T follicular helper cell (primary cell): ENCODE measurements around the gene KLRC4.
"Not testable (repeated sequence)": the region's sequence is repeated elsewhere in the genome, so short reads cannot be mapped to it uniquely, and the experiment has no call there.

ENCODE experiments used
- DNase-seq: peaks from one replicate; pipeline ENCODE4 v3.0.0-alpha.2; 2020; ENCODE audit warnings: low read depth

KLRC4 gene

GRCh38 chr12:10397296-10397695, 12.3 kb downstream of the KLRC4 start:
- DNase-seq: no peak

DNA sequence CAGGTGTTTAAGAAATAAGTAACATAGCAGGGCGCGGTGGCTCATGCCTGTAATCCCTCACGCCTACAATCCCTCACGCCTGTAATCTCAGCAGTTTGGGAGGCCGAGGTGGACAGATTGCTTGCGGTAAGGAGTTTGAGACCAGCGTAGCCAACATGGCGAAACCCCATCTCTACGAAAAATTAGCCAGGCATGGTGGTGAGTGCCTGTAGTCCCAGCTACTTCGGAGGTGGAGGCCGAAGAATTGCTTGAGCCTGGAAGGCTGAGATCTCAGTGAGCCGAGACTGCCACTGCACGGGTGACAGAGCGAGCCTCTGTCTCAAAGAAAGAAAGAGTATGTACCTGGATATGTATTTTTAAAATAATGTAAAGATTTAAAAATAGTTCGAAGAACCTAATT, 13.4 kb downstream of the KLRC4 start:
- DNase-seq: not testable (repeated sequence)

GRCh38 chr12:10395390-10395998, 14.1 kb downstream of the KLRC4 start:
- DNase-seq: no peak

- DNase-seq: not testable (repeated sequence)
Observed at GRCh38 chr12:10394531-10395152, 14.9 kb downstream of the KLRC4 start.

- DNase-seq: no peak
Observed at GRCh38 chr12:10393291-10393690, 16.3 kb downstream of the KLRC4 start.

DNA sequence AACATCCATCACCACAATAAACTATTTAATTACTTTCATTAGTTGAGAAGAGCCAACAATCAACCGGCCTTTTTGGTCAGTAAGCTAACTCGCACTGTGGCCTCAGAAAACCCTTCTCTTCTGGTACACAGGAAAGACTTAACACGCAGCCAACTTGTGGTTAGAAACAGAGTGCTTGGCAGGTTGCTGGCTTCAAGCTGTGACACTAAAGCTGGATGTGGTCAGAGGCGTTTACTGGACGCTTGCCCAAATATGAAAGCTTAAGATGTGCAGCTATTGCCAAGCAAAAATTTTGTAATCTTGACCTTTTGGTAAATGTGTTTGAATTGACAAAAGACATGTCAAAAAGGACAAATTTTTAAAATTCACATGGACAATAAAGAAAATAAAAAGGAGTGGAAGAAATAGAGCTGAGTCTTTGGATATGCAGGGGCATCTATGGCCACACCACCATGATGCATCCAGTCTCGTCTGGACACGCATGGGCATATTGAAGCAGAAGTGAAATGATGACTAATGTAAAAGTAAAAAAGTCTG, 17.1 kb downstream of the KLRC4 start:
- DNase-seq: no peak

GRCh38 chr12:10390991-10391390, 18.6 kb downstream of the KLRC4 start:
- DNase-seq: not testable (repeated sequence)

DNA sequence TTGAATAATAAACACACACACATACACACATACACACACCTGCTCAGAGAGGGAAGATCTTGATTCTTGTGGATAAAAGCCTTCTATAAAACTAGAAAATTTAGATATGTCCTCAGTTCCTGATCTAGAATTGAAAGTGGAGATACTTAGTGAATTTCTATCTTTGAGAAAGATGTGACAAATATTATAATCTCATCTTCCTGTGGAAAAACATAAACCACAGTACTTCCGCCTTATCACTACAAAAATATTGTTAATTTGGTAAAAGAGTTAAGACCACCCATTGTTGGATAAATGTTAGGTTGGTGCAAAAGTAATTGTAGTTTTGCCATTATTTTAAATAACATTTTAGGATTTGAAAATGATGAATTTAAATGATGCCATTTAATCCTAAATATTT, 19.7 kb downstream of the KLRC4 start, which contains the start of gene KLRK1:
Gene KLRK1 (minus strand): TSS at position 138 of the 400 bp plus-strand sequence. CDS start 1,231 bp downstream, outside the sequence.
- no peak for DNase-seq

GRCh38 chr12:10388624-10389413, 20.7 kb downstream of the KLRC4 start:
- no peak for DNase-seq

DNA sequence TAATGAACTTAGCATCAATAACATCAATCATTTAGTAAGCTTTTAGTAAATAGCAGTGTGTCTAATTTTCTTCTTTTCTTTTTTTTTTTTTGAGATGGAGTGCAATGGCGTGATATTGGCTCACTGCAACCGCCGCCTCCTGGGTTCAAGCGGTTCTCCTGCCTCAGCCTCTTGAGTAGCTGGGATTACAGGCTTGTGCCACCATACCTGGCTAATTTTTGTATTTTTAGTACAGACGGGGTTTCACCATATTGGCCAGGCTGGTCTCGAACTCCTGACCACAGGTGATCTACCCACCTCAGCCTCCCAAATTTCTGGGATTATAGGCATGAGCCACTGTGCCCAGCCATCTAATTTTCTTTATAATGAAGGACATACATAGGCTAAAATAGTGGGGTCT, 22.1 kb downstream of the KLRC4 start:
- not testable (repeated sequence) for DNase-seq

DNA sequence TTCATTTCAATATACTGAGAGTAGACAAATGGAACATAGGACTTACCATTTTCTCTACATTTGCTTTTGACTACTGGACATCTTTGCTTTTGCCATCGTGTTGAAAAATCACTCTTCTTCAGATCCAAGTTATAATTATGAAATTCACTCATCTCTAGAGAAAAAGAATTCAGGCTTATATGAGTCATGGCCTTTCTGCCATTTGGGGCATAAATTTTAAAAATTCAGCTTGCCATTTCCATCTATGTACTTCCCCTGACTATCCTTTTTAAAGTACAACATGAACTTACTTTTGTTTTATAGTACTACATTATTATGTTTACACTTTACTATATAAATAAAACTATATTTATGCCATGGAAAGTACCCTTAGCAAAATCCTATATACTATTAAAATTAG, 22.7 kb downstream of the KLRC4 start:
- DNase-seq: no peak

GRCh38 chr12:10385166-10385613, 24.4 kb downstream of the KLRC4 start:
- DNase-seq: no peak

DNA sequence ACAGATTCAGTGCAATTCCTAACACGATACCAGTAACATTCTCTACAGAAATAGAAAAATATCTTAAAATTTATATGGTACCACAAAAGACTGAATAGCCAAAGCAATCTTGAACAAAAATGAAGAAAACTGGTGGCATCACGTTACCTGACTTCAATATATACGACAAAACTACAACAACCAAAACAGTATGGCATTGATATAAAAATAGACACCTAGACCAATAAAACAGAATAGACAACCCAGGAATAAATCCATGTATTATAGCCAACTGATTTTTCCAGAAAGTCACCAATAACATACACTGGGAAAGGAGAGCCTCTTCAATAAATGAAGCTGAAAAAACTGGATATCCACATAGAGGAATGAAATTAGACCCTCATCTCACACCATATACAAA, 25.4 kb downstream of the KLRC4 start:
- DNase-seq: no peak

- no peak for DNase-seq
Observed at GRCh38 chr12:10381928-10382628, 27.5 kb downstream of the KLRC4 start.

- DNase-seq: not testable (repeated sequence)
Observed at GRCh38 chr12:10378737-10379136, 30.8 kb downstream of the KLRC4 start.

GRCh38 chr12:10374624-10375018, 34.9 kb downstream of the KLRC4 start:
- DNase-seq: no peak

GRCh38 chr12:10372559-10372958, 37.0 kb downstream of the KLRC4 start:
- DNase-seq: no peak

DNA sequence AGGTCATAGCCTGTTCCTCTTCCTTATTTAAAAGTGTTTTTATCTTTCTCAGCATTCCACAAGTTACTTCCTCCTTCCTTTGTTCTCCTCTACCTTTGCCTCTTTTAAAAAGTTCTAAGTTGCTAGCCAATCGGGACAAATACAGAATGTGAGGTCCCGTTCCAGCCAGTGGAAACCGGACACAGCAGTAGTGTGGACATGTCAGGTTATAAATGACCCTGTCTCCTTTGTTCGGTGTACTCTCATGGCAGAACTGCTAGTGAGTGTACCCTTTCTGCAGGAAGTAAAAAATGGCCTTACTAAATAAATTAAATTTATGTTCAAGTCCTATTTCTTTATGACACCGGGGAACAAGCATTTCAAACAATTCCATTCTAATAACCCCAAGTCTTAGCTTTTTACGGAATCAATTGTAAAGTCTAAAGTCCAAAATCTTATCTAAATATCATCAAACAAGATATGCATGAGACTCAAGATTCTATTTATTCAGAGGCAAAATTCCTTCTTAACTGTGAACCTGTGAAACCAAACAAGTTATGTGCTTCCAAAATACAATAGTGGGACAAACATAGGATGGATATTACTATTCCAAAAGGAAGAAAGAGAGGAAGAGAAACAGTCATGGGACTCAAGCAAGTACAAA, 37.5 kb downstream of the KLRC4 start:
- DNase-seq: not testable (repeated sequence)

DNA sequence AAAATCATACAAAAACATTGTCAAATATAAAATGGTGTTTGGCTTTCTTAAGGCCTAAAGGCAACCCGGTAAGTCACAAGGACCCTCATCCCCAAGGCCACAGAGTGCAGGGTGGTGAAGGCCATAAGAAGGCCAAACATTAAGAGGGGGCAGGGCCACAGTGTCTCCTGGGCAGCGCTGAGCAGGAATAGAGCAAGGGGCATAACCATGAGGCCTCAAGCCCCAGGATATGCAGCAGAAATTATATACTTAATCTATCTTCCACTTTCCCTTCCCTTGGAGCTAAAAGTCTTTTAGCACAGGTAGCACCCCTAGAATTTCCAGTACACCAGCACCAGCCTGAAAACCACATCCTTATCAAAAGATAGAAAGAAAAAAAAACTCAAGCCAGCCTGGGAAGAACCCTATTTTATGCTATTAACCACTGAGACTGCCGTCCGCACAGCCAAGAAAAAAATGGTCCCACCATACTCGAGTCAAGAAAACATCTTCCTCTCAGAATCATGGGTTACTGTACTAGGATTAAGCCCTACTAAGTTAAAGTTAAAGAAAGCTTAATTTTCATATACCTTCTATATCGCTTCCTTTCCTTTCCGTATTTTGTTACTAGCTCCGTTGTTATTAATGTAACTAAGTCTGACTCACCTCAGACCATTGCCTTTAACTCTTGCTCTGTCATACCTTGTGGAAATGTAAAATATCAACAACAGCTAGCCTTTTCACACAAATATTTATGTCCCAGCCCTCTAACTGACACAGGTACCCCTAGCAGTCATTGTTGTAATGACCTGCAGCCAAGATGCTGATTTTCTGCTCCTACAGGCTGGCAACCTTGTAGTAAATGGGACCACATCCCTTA, 39.8 kb downstream of the KLRC4 start:
- no peak for DNase-seq
